Astrocyte (in vitro differentiated cells and primary cell): ENCODE results near the gene HHLA2. TPM values are rescaled to one million over a fixed set of nuclear protein-coding genes. Genes with fewer than 3 reads are reported as not detected.

Experiments
- DNase-seq: peaks from one replicate; pipeline ENCODE4 v3.0.0-alpha.2; 2010; ENCODE audit warnings: low read depth
- FAIRE-seq: peaks from 2 replicates; lab custom pipeline; 2011; peaks lifted over from hg19 to GRCh38; lab: Jason Lieb, UNC
- H2AFZ ChIP-seq: 2 replicates; pipeline ENCODE4 v1.6.0; 2012; ENCODE audit warnings: low read depth, low read length, inconsistent platforms
- H3K27ac ChIP-seq: 2 replicates; pipeline ENCODE4 v1.5.1; 2011; ENCODE audit warnings: low read depth, low read length, inconsistent platforms
- H3K27me3 ChIP-seq: 2 replicates; pipeline ENCODE4 v1.6.0; 2011; ENCODE audit warnings: low read length, inconsistent platforms; ENCODE audit not compliant: insufficient read depth
- H3K36me3 ChIP-seq: 2 replicates; pipeline ENCODE4 v1.5.1; 2011; ENCODE audit warnings: low read length, inconsistent platforms; ENCODE audit not compliant: insufficient read depth
- H3K4me1 ChIP-seq: 2 replicates; pipeline ENCODE4 v1.5.1; 2011; ENCODE audit warnings: low read length, inconsistent platforms; ENCODE audit not compliant: insufficient read depth
- H3K4me2 ChIP-seq: 2 replicates; pipeline ENCODE4 v1.6.0; 2012; ENCODE audit warnings: low read length, inconsistent platforms
- H3K4me3 ChIP-seq: 2 replicates; pipeline ENCODE4 v1.5.1; 2011; ENCODE audit warnings: low read depth, mild to moderate bottlenecking, low read length, inconsistent platforms; ENCODE audit not compliant: insufficient read depth
- H3K79me2 ChIP-seq: 2 replicates; pipeline ENCODE4 v1.6.0; 2012; ENCODE audit warnings: mild to moderate bottlenecking, low read length, inconsistent platforms; ENCODE audit not compliant: insufficient read depth
- H3K9ac ChIP-seq: 2 replicates; pipeline ENCODE4 v1.6.0; 2012; ENCODE audit warnings: mild to moderate bottlenecking, low read length, inconsistent platforms
- H3K9me3 ChIP-seq: 2 replicates; pipeline ENCODE4 v1.5.1; 2012; ENCODE audit warnings: low read depth, mild to moderate bottlenecking, low read length, inconsistent platforms; ENCODE audit not compliant: insufficient read depth
- H4K20me1 ChIP-seq: 2 replicates; pipeline ENCODE4 v1.6.0; 2012; ENCODE audit warnings: low read length, inconsistent platforms; ENCODE audit not compliant: insufficient read depth
- H3K27ac Mint-ChIP-seq: one replicate; pipeline ENCODE4 v1.8.0; 2021; ENCODE audit warnings: mild to moderate bottlenecking, mixed read lengths; ENCODE audit not compliant: unreplicated experiment
- H3K27me3 Mint-ChIP-seq: one replicate; pipeline ENCODE4 v1.8.0; 2021; ENCODE audit warnings: low read depth, mixed read lengths; ENCODE audit not compliant: unreplicated experiment
- H3K36me3 Mint-ChIP-seq: one replicate; pipeline ENCODE4 v1.8.0; 2021; ENCODE audit warnings: low read depth, mixed read lengths; ENCODE audit not compliant: unreplicated experiment
- H3K4me1 Mint-ChIP-seq: one replicate; pipeline ENCODE4 v1.8.0; 2021; ENCODE audit warnings: low read depth, mixed read lengths; ENCODE audit not compliant: unreplicated experiment
- H3K4me3 Mint-ChIP-seq: one replicate; pipeline ENCODE4 v1.8.0; 2021; ENCODE audit warnings: mild to moderate bottlenecking, moderate library complexity, mixed read lengths; ENCODE audit not compliant: unreplicated experiment
- H3K9me3 Mint-ChIP-seq: one replicate; pipeline ENCODE4 v1.8.0; 2021; ENCODE audit warnings: mild to moderate bottlenecking, mixed read lengths; ENCODE audit not compliant: unreplicated experiment
- EZH2 ChIP-seq: IDR thresholded peaks from 2 replicates; pipeline ENCODE4 v1.6.1; 2012; ENCODE audit warnings: mild to moderate bottlenecking, low read length, inconsistent platforms; ENCODE audit not compliant: insufficient read depth
- total RNA-seq: library from RNA; stranded (reverse); gene quantifications from 2 replicates; pipeline ENCODE4 v1.2.1, GENCODE V29; 2021
- TF ChIP-seq, protein P1 (sequence below): IDR thresholded peaks from 2 replicates; pipeline ENCODE4 v1.5.1; 2011; ENCODE audit warnings: low read depth, mild to moderate bottlenecking, inconsistent platforms, low read length, moderate library complexity; ENCODE audit not compliant: insufficient read depth

Gene HHLA2
- total RNA-seq, 1 donor from 2014 or later: not detected

DNA sequence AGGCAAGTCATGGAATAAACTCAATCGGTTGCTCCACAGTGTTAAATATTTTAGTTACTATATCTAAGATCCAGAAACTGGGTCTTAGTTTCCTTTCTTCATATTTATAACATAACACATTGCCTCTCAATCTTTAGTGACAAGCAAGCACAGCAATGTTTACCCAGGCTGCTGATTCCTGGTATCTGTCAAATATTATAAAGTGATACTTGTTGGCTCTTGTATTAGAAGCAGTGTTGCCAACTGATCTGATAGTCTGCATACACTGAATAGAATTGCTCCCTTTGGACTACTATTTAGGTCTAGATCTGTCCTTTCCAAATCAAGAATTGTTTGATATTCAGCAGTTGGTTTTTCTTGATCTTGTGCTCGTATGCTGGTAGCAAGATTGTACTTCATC lies 7.2 kb upstream of the HHLA2 start:
- H3K27me3 ChIP-seq: no peaks in the 10 kb centered on the region
- Mint-ChIP-seq H3K4me1 (no peaks in the 10 kb centered on the region), H3K27ac (no peak overlapping the region), H3K9me3 (peaks cover 3% of the 10 kb centered on the region), H3K4me3 (no peak overlapping the region), H3K36me3 (peaks cover 2% of the 10 kb centered on the region), H3K27me3 (no peaks in the 10 kb centered on the region)
- no peaks in the 10 kb centered on the region for H3K4me1 ChIP-seq
- H3K9ac ChIP-seq: no peak overlapping the region
- H3K4me2 ChIP-seq: no peak overlapping the region
- H3K9me3 ChIP-seq: no peaks in the 10 kb centered on the region
- H3K27ac ChIP-seq: no peak overlapping the region
- DNase-seq: no peak
- no peak overlapping the region for H3K4me3 ChIP-seq
- H4K20me1 ChIP-seq: no peaks in the 10 kb centered on the region
- FAIRE-seq: no peak
- H3K79me2 ChIP-seq: no peaks in the 10 kb centered on the region
- TF ChIP-seq, protein P1, sequence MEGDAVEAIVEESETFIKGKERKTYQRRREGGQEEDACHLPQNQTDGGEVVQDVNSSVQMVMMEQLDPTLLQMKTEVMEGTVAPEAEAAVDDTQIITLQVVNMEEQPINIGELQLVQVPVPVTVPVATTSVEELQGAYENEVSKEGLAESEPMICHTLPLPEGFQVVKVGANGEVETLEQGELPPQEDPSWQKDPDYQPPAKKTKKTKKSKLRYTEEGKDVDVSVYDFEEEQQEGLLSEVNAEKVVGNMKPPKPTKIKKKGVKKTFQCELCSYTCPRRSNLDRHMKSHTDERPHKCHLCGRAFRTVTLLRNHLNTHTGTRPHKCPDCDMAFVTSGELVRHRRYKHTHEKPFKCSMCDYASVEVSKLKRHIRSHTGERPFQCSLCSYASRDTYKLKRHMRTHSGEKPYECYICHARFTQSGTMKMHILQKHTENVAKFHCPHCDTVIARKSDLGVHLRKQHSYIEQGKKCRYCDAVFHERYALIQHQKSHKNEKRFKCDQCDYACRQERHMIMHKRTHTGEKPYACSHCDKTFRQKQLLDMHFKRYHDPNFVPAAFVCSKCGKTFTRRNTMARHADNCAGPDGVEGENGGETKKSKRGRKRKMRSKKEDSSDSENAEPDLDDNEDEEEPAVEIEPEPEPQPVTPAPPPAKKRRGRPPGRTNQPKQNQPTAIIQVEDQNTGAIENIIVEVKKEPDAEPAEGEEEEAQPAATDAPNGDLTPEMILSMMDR: no peak
- no peak for TF ChIP-seq EZH2
- no peak overlapping the region for H2AFZ ChIP-seq
- H3K36me3 ChIP-seq: no peaks in the 10 kb centered on the region

DNA sequence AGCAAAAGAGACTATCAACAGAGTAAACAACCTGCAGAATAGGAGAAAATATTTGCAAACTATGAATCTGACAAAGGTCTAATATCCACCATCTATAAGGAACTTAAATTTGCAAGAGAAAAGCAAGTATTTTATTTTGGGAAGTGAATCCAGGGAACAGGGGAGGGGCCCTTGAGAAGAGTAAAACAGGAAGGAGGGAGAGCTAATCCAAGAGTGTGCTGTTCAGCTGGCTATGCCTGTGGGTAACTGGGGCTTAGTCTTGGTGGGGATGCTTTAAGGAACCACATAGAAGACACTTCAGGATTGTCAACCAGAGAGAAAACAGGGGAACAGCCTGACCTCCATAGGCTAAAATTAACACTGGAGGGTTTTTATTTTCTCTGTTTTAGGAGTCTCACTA lies 3.9 kb upstream of the HHLA2 start:
- no peak overlapping the region for H2AFZ ChIP-seq
- no peaks in the 10 kb centered on the region for H3K4me1 ChIP-seq
- H3K27me3 ChIP-seq: no peaks in the 10 kb centered on the region
- no peak overlapping the region for H3K4me3 ChIP-seq
- FAIRE-seq (no peak), DNase-seq (no peak)
- TF ChIP-seq, protein P1: no peak
- TF ChIP-seq EZH2: no peak
- Mint-ChIP-seq H3K4me3 (no peak overlapping the region), H3K4me1 (no peaks in the 10 kb centered on the region), H3K27me3 (no peaks in the 10 kb centered on the region), H3K9me3 (peaks cover 3% of the 10 kb centered on the region), H3K36me3 (peaks cover 2% of the 10 kb centered on the region), H3K27ac (no peak overlapping the region)
- no peaks in the 10 kb centered on the region for H3K9me3 ChIP-seq
- no peaks in the 10 kb centered on the region for H3K79me2 ChIP-seq
- H3K9ac ChIP-seq: no peak overlapping the region
- H3K4me2 ChIP-seq: no peak overlapping the region
- H4K20me1 ChIP-seq: no peaks in the 10 kb centered on the region
- H3K36me3 ChIP-seq: no peaks in the 10 kb centered on the region
- no peak overlapping the region for H3K27ac ChIP-seq

DNA sequence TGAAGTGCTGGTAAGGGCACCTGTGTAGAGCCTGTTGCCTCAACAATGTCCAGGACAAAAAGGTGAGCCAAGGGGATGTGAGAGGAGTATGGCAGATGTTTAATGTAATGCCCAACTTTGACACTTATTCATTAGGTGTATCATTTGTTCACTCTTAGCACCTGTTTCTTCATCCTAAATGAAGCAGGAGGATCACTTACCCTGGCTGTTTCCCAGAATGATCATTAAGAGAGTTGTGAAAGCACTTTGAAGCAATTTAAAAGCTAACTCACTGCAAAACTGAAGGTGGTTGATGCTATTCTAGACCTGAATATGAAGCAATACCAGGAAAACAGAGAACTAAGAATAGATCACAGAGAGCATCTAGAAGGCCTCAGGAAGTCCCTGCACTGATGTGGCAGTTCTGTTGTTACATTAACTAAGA lies 3.4 kb upstream of the HHLA2 start:
- Histone ChIP-seq H3K79me2 (no peaks in the 10 kb centered on the region), H3K4me2 (no peak overlapping the region), H3K27me3 (no peaks in the 10 kb centered on the region), H3K9ac (no peak overlapping the region), H3K27ac (no peak overlapping the region), H3K36me3 (no peaks in the 10 kb centered on the region), H3K4me3 (no peak overlapping the region), H3K4me1 (no peaks in the 10 kb centered on the region), H2AFZ (no peak overlapping the region), H3K9me3 (no peaks in the 10 kb centered on the region), H4K20me1 (no peaks in the 10 kb centered on the region)
- TF ChIP-seq, protein P1: no peak
- no peak for TF ChIP-seq EZH2
- no peak overlapping the region for H3K27ac Mint-ChIP-seq
- H3K4me1 Mint-ChIP-seq: peaks cover 3% of the 10 kb centered on the region
- no peak overlapping the region for H3K4me3 Mint-ChIP-seq
- no peak for DNase-seq
- FAIRE-seq: no peak
- no peaks in the 10 kb centered on the region for H3K27me3 Mint-ChIP-seq
- H3K9me3 Mint-ChIP-seq: peaks cover 3% of the 10 kb centered on the region
- H3K36me3 Mint-ChIP-seq: peaks cover 2% of the 10 kb centered on the region
